ENCODE data around the gene DMTF1.

DNA sequence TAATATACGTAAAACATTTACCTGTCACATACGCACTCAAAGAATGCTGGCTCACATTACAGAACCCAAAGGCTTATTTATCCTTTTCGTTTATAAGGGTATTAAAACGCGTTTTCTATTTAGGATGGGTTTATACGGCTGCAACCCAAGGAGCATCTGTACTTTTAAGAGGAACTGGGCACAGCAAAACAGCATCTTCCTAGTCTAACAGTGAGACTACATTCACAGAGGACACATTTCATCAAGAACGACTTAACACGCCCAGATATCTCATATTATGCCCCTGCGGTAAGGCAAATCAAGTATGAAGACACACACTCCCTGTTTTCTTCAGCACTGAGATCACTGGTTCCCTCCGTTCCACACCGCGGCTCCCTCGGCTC is 533 bp upstream of the DMTF1 start:
- TF ChIP-seq, protein P1, sequence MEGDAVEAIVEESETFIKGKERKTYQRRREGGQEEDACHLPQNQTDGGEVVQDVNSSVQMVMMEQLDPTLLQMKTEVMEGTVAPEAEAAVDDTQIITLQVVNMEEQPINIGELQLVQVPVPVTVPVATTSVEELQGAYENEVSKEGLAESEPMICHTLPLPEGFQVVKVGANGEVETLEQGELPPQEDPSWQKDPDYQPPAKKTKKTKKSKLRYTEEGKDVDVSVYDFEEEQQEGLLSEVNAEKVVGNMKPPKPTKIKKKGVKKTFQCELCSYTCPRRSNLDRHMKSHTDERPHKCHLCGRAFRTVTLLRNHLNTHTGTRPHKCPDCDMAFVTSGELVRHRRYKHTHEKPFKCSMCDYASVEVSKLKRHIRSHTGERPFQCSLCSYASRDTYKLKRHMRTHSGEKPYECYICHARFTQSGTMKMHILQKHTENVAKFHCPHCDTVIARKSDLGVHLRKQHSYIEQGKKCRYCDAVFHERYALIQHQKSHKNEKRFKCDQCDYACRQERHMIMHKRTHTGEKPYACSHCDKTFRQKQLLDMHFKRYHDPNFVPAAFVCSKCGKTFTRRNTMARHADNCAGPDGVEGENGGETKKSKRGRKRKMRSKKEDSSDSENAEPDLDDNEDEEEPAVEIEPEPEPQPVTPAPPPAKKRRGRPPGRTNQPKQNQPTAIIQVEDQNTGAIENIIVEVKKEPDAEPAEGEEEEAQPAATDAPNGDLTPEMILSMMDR (IDR thresholded peaks at IDR 0.05): no peak
- no peak for TF ChIP-seq POLR2A (IDR thresholded peaks at IDR 0.05)

Measured in body of pancreas (tissue), 4 donors.